Neutrophil (primary cell): ENCODE results near the gene COL18A1.
A peak's percentile ranks its signal among the peaks of the same experiment; 100 is the strongest.

Experiments used
- H3K27ac ChIP-seq: fragments of 200-600 bp; sonication (generic); 2 replicates; pipeline ENCODE4 v1.5.1; 2016; ENCODE audit warnings: mild to moderate bottlenecking, moderate library complexity
- H3K27me3 ChIP-seq: fragments of 200-600 bp; sonication (generic); 2 replicates; pipeline ENCODE4 v1.6.0; 2016; ENCODE audit warnings: mild to moderate bottlenecking
- H3K36me3 ChIP-seq: fragments of 200-600 bp; sonication (generic); 2 replicates; pipeline ENCODE4 v1.5.1; 2017
- H3K4me1 ChIP-seq, 2 experiments: fragments of 200-600 bp in 1 of 2; sonication (generic) in 1 of 2; 1 replicate in 1 of 2; 2 replicates in 1 of 2; pipeline versions ENCODE4 v1.5.1 to v1.6.1; 2013 to 2016; ENCODE audit warnings: low read depth in 1 of 2, low read length in 1 of 2, mild to moderate bottlenecking in 1 of 2, moderate library complexity in 1 of 2; ENCODE audit not compliant: control insufficient read depth in 1 of 2, insufficient read depth in 1 of 2
- H3K4me3 ChIP-seq, 2 experiments: fragments of 200-600 bp in 1 of 2; sonication (generic) in 1 of 2; 1 replicate in 1 of 2; 2 replicates in 1 of 2; pipeline ENCODE4 v1.5.1; 2013 to 2016; ENCODE audit warnings: low read depth in 1 of 2, low read length in 1 of 2, mild to moderate bottlenecking in 1 of 2, moderate library complexity in 1 of 2
- H3K9me3 ChIP-seq: fragments of 200-600 bp; sonication (generic); 2 replicates; pipeline ENCODE4 v1.5.1; 2016
- TF ChIP-seq, protein P1 (sequence below): fragments of 200-600 bp; sonication (generic); IDR thresholded peaks from 2 replicates; pipeline ENCODE4 v1.5.1; 2016; ENCODE audit warnings: antibody characterized with exemption

COL18A1 gene

DNA sequence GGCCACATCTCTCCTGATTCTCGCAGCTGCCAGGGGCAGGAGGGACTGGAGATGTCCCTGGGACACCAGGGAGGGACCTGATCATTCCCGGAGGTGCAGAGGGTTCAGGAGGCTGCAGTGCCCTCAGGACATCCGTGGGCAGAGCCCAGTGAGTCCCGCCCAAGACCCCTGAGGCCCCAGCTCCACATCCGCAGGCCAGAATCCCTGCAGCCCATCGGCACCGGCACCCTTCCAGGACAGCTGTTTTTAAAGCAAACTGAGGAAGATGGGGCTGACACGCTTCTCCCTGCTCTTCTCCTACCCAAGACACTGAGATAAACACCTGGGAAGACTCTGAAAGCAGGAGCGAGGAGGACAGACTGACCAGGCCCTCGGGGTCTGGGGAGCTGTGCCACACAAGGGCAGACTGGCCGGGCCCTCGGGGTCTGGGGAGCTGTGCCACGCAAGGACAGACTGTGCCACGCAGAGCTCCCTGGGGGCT lies 111.7 kb downstream of the COL18A1 start:
- TF ChIP-seq, protein P1, sequence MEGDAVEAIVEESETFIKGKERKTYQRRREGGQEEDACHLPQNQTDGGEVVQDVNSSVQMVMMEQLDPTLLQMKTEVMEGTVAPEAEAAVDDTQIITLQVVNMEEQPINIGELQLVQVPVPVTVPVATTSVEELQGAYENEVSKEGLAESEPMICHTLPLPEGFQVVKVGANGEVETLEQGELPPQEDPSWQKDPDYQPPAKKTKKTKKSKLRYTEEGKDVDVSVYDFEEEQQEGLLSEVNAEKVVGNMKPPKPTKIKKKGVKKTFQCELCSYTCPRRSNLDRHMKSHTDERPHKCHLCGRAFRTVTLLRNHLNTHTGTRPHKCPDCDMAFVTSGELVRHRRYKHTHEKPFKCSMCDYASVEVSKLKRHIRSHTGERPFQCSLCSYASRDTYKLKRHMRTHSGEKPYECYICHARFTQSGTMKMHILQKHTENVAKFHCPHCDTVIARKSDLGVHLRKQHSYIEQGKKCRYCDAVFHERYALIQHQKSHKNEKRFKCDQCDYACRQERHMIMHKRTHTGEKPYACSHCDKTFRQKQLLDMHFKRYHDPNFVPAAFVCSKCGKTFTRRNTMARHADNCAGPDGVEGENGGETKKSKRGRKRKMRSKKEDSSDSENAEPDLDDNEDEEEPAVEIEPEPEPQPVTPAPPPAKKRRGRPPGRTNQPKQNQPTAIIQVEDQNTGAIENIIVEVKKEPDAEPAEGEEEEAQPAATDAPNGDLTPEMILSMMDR: no peak
- no peaks in the 10 kb centered on the region for H3K27me3 ChIP-seq
- no peaks in the 10 kb centered on the region for H3K9me3 ChIP-seq
- H3K36me3 ChIP-seq: peaks cover 57% of the 10 kb centered on the region
- peak overlapping the region; percentile 93 for H3K27ac ChIP-seq
- H3K4me3 ChIP-seq: peak overlapping the region; percentile 57 to 63
- peaks cover 89 to 92% of the 10 kb centered on the region in 2 experiments for H3K4me1 ChIP-seq

DNA sequence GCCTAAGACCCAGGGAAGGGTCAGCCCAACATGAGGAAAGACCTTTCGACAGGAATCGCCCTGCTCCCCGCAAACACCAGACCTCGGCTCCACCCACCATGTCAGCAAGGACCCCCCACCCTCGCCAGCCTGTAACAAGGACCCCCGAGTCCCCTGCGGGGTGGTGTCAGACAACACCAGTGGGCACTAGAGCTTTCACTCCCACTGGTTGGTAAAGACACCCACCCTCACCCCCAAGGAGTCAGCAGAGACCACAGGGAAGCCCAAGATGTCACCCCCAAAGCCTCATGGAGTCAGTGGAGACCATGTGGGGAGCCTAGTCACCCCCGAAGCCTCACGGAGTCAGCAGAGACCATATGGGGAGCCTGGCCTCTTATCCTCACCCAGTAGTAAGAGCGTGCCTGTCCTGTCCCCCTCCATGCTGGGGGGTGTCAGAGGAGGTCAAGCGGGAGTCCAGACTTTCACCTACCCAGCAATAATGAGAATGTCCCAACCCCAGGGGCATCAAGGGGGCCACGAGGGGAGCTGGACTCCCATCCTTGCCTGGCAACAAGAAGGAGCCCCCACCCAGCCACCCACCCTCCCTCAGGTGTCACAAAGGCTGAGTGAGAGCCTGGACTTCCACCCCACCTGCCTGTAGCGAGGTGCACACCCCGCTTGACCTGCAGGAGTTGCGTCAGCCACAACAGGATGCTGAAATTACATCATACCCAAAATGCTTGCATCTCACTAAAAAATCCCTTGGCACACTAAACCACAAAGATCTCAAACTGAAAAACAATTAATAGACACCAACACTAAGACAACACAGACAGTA lies 112.5 kb downstream of the COL18A1 start:
- Histone ChIP-seq H3K27me3 (no peaks in the 10 kb centered on the region), H3K4me3 (peak overlapping the region; percentile 57 to 63), H3K9me3 (no peaks in the 10 kb centered on the region), H3K4me1 (peaks cover 86 to 89% of the 10 kb centered on the region in 2 experiments), H3K27ac (peak overlapping the region; percentile 93), H3K36me3 (peaks cover 56% of the 10 kb centered on the region)
- TF ChIP-seq, protein P1: peak; percentile 67

DNA sequence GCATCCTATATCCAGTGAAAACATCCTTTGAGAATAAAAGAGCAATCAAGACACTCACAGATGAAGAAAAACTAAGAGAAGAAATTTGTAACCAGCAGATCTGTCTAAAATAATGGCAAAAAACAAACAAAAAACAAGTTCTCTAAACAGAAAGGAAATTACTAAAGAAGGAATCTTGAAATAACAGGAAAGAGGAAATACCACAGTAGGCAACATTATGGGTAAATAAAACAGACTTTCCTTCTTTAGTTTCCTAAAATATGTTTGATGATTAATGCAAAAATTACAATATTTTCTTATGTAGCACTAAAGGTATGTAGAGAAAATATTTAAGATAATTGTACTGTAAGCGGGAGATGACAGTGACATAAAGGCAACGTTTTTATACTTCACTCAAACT lies 113.8 kb downstream of the COL18A1 start:
- H3K27ac ChIP-seq: peak overlapping the region; percentile 93
- H3K4me1 ChIP-seq: peaks cover 73 to 85% of the 10 kb centered on the region in 2 experiments
- peaks cover 56% of the 10 kb centered on the region for H3K36me3 ChIP-seq
- H3K9me3 ChIP-seq: no peaks in the 10 kb centered on the region
- no peaks in the 10 kb centered on the region for H3K27me3 ChIP-seq
- TF ChIP-seq, protein P1: no peak
- H3K4me3 ChIP-seq: peak overlapping the region; percentile 57 to 63

DNA sequence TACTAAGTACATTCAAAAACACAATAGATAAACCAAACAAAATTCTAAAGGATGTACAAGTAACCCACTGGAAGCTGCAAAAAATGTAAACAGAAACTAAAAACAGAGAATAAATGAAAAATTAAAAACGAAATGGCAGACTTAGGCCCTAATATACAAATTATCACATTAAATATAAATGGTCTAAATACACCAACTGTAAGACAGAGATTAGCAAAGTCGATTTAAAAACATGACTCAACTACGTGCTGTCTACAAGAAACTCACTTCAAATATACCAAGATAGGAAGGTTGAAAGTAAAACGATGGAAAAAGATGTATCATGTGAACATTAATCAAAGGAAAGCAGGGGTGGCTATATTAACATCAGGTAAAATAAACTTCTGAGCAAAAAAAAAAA lies 114.2 kb downstream of the COL18A1 start:
- no peaks in the 10 kb centered on the region for H3K9me3 ChIP-seq
- H3K27ac ChIP-seq: peak overlapping the region; percentile 93
- TF ChIP-seq, protein P1: no peak
- H3K27me3 ChIP-seq: no peaks in the 10 kb centered on the region
- H3K4me3 ChIP-seq: peak overlapping the region; percentile 57 to 63
- peaks cover 55% of the 10 kb centered on the region for H3K36me3 ChIP-seq
- peaks cover 69 to 81% of the 10 kb centered on the region in 2 experiments for H3K4me1 ChIP-seq

DNA sequence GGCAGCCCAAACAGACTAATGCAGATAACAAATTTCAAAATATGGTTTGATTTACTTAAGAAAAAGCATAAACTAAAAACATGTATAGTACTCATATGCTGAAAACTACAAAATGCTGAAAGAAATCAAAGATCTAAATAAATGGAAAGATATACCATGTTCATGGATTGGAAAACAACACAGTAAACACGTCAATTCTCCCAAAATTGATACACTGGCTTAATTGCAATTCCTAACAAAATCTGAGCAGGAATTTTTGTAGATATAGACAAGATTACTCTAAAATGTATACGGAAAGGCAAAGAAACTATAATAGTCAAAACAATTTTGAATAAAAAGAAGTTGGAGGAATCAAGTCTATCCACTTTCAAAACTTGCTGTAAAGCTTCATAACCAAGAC lies 116.3 kb downstream of the COL18A1 start:
- TF ChIP-seq, protein P1: no peak
- no peaks in the 10 kb centered on the region for H3K9me3 ChIP-seq
- H3K36me3 ChIP-seq: peaks cover 51% of the 10 kb centered on the region
- peaks cover 48 to 60% of the 10 kb centered on the region in 2 experiments for H3K4me1 ChIP-seq
- no peak overlapping the region for H3K4me3 ChIP-seq
- H3K27ac ChIP-seq: peak overlapping the region; percentile 93
- H3K27me3 ChIP-seq: no peaks in the 10 kb centered on the region
